Adipocyte (in vitro differentiated cells): ENCODE measurements around the gene ASPHD2.

Experiments
- DNase-seq: peaks from one replicate; pipeline ENCODE4 v3.0.0-alpha.2; 2015; ENCODE audit warnings: low read depth
- H3K27me3 ChIP-seq: replicated peaks from 2 replicates; pipeline ENCODE4 v1.7.0; 2013; ENCODE audit warnings: mild to moderate bottlenecking, low read length, moderate library complexity; ENCODE audit not compliant: control insufficient read depth, insufficient read depth
- H3K36me3 ChIP-seq: 2 replicates; pipeline ENCODE4 v1.7.0; 2013; ENCODE audit warnings: low read length, mild to moderate bottlenecking, moderate library complexity; ENCODE audit not compliant: control insufficient read depth, insufficient read depth, severe bottlenecking
- H3K4me1 ChIP-seq: 2 replicates; pipeline ENCODE4 v1.7.0; 2013; ENCODE audit warnings: mild to moderate bottlenecking, low read length, moderate library complexity; ENCODE audit not compliant: control insufficient read depth, insufficient read depth
- H3K4me3 ChIP-seq: 2 replicates; pipeline ENCODE4 v1.7.0; 2013; ENCODE audit warnings: mild to moderate bottlenecking, low read length, moderate library complexity
- H3K9ac ChIP-seq: 2 replicates; pipeline ENCODE4 v1.7.0; 2013; ENCODE audit warnings: mild to moderate bottlenecking, low read length, moderate library complexity
- H3K9me3 ChIP-seq: 2 replicates; pipeline ENCODE4 v1.7.0; 2013; ENCODE audit warnings: mild to moderate bottlenecking, low read length, moderate library complexity; ENCODE audit not compliant: control insufficient read depth

Gene ASPHD2

GRCh38 chr22:26416670-26417276 lies 12.3 kb upstream of the ASPHD2 start:
- Histone ChIP-seq H3K9me3 (no peaks in the 10 kb centered on the region), H3K9ac (no peak overlapping the region), H3K4me3 (no peak overlapping the region), H3K4me1 (peaks cover 10% of the 10 kb centered on the region), H3K36me3 (no peaks in the 10 kb centered on the region), H3K27me3 (peaks cover 46% of the 10 kb centered on the region)
- DNase-seq: peak; percentile 64

GRCh38 chr22:26417406-26417805 lies 11.7 kb upstream of the ASPHD2 start:
- H3K9me3 ChIP-seq: peaks cover under 1% of the 10 kb centered on the region
- H3K27me3 ChIP-seq: peaks cover 40% of the 10 kb centered on the region
- H3K9ac ChIP-seq: no peak overlapping the region
- peaks cover 10% of the 10 kb centered on the region for H3K4me1 ChIP-seq
- H3K36me3 ChIP-seq: no peaks in the 10 kb centered on the region
- H3K4me3 ChIP-seq: no peak overlapping the region
- DNase-seq: no peak

GRCh38 chr22:26418620-26419019 lies 10.4 kb upstream of the ASPHD2 start:
- H3K4me3 ChIP-seq: no peak overlapping the region
- H3K4me1 ChIP-seq: peaks cover 10% of the 10 kb centered on the region
- H3K9ac ChIP-seq: no peak overlapping the region
- no peak for DNase-seq
- peaks cover 13% of the 10 kb centered on the region for H3K9me3 ChIP-seq
- no peaks in the 10 kb centered on the region for H3K36me3 ChIP-seq
- H3K27me3 ChIP-seq: peaks cover 31% of the 10 kb centered on the region

GRCh38 chr22:26426924-26427323 lies 2.1 kb upstream of the ASPHD2 start:
- Histone ChIP-seq H3K36me3 (no peaks in the 10 kb centered on the region), H3K9me3 (peaks cover 16% of the 10 kb centered on the region), H3K4me1 (peaks cover 3% of the 10 kb centered on the region), H3K4me3 (no peak overlapping the region), H3K9ac (no peak overlapping the region), H3K27me3 (peaks cover 4% of the 10 kb centered on the region)
- DNase-seq: no peak

GRCh38 chr22:26429458-26430286 lies 612 bp downstream of the ASPHD2 start:
- H3K9ac ChIP-seq: no peak overlapping the region
- H3K4me3 ChIP-seq: peak overlapping the region; percentile 51
- H3K9me3 ChIP-seq: no peaks in the 10 kb centered on the region
- H3K27me3 ChIP-seq: peaks cover 4% of the 10 kb centered on the region
- peaks cover 3% of the 10 kb centered on the region for H3K4me1 ChIP-seq
- no peaks in the 10 kb centered on the region for H3K36me3 ChIP-seq
- DNase-seq: peak; percentile 22

- Histone ChIP-seq H3K4me1 (peaks cover 3% of the 10 kb centered on the region), H3K4me3 (no peak overlapping the region), H3K27me3 (peaks cover 4% of the 10 kb centered on the region), H3K36me3 (no peaks in the 10 kb centered on the region), H3K9ac (no peak overlapping the region), H3K9me3 (no peaks in the 10 kb centered on the region)
- no peak for DNase-seq
These were observed 1.5 kb downstream of the ASPHD2 start for GRCh38 chr22:26430600-26430999.

GRCh38 chr22:26431261-26431995 lies 2.4 kb downstream of the ASPHD2 start:
- Histone ChIP-seq H3K4me3 (no peak overlapping the region), H3K9me3 (no peaks in the 10 kb centered on the region)

GRCh38 chr22:26432619-26433311 lies 3.7 kb downstream of the ASPHD2 start:
- H3K4me1 ChIP-seq: peaks cover 3% of the 10 kb centered on the region
- H3K4me3 ChIP-seq: no peak overlapping the region
- H3K36me3 ChIP-seq: no peaks in the 10 kb centered on the region
- H3K9me3 ChIP-seq: no peaks in the 10 kb centered on the region
- no peaks in the 10 kb centered on the region for H3K27me3 ChIP-seq
- DNase-seq: no peak
- H3K9ac ChIP-seq: no peak overlapping the region

More at GRCh38 chr22:26431261-26431995, 2.4 kb downstream of the ASPHD2 start:
- H3K27me3 ChIP-seq: no peaks in the 10 kb centered on the region
- peaks cover 3% of the 10 kb centered on the region for H3K4me1 ChIP-seq
- H3K36me3 ChIP-seq: no peaks in the 10 kb centered on the region
- H3K9ac ChIP-seq: no peak overlapping the region
- DNase-seq: no peak

GRCh38 chr22:26433805-26434204 lies 4.7 kb downstream of the ASPHD2 start:
- no peak overlapping the region for H3K4me3 ChIP-seq
- no peak for DNase-seq
- H3K27me3 ChIP-seq: no peaks in the 10 kb centered on the region
- H3K4me1 ChIP-seq: no peaks in the 10 kb centered on the region
- H3K9ac ChIP-seq: no peak overlapping the region
- no peaks in the 10 kb centered on the region for H3K36me3 ChIP-seq
- H3K9me3 ChIP-seq: no peaks in the 10 kb centered on the region

GRCh38 chr22:26435327-26436093 lies 6.5 kb downstream of the ASPHD2 start:
- Histone ChIP-seq H3K4me1 (no peaks in the 10 kb centered on the region), H3K36me3 (no peaks in the 10 kb centered on the region), H3K4me3 (no peak overlapping the region), H3K27me3 (no peaks in the 10 kb centered on the region), H3K9ac (no peak overlapping the region), H3K9me3 (no peaks in the 10 kb centered on the region)
- DNase-seq: no peak
